SK-N-SH (cell line): ENCODE results near the gene PPDPF. TPM values are rescaled to one million over a fixed set of nuclear protein-coding genes. Genes with fewer than 3 reads are reported as not detected.

ENCODE experiments used
- CTCF ChIA-PET: fragments of 300-600, 350-600 bp; formaldehyde crosslinking; extraction: SDS; loops from one replicate; lab custom pipeline; 2021; lab: Yijun Ruan, JAX
- POLR2A ChIA-PET: fragments of 350-600 bp; sonication (Branson Sonifier 250); formaldehyde crosslinking; extraction: SDS; loops from one replicate; lab custom pipeline; 2020; ENCODE audit warnings: antibody characterized with exemption, inconsistent platforms; lab: Yijun Ruan, JAX
- DNase-seq: peaks from one replicate; pipeline ENCODE4 v3.0.0; 2012
- H2AFZ ChIP-seq: fragments of 200-600 bp; sonication (generic); 2 replicates; pipeline ENCODE4 v1.8.1; 2016; ENCODE audit warnings: antibody characterized with exemption, mild to moderate bottlenecking, low read depth
- H3F3A ChIP-seq: fragments of 200-600 bp; sonication (generic); replicated peaks from 2 replicates; pipeline ENCODE3; 2016; ENCODE audit warnings: antibody characterized with exemption, mild to moderate bottlenecking; ENCODE audit not compliant: insufficient read depth
- H3K27ac ChIP-seq, 2 experiments: fragments of 200-500 bp in 1 of 2; fragments of 200-600 bp in 1 of 2; sonication (Bioruptor generic) in 1 of 2; sonication (generic), shearing (Covaris generic) in 1 of 2; 2 replicates each; pipeline versions ENCODE4 v1.5.1 to v1.6.1; 2014 to 2016; ENCODE audit warnings: low read depth in 2 of 2, inconsistent platforms in 1 of 2, low read length in 1 of 2, mild to moderate bottlenecking in 1 of 2, mixed read lengths in 1 of 2
- H3K27me3 ChIP-seq: fragments of 200-600 bp; sonication (generic), shearing (Covaris generic); 2 replicates; pipeline ENCODE4 v1.6.1; 2016; ENCODE audit warnings: mixed run types; ENCODE audit not compliant: insufficient read depth
- H3K36me3 ChIP-seq, 2 experiments: fragments of 200-500 bp in 1 of 2; fragments of 200-600 bp in 1 of 2; sonication (Bioruptor generic) in 1 of 2; sonication (generic) in 1 of 2; replicated peaks in 1 of 2; 2 replicates each; pipeline versions ENCODE3 to v1.5.1; 2014 to 2016; ENCODE audit warnings: low read length in 1 of 2, mild to moderate bottlenecking in 1 of 2; ENCODE audit not compliant: insufficient read depth in 2 of 2, control insufficient read depth in 1 of 2
- H3K4me1 ChIP-seq, 2 experiments: fragments of 200-500 bp in 1 of 2; fragments of 200-600 bp in 1 of 2; sonication (Bioruptor generic) in 1 of 2; sonication (generic), shearing (Covaris generic) in 1 of 2; 2 replicates each; pipeline versions ENCODE4 v1.5.1 to v1.6.1; 2014 to 2016; ENCODE audit warnings: low read depth in 1 of 2, low read length in 1 of 2, mixed run types in 1 of 2; ENCODE audit not compliant: insufficient read depth in 2 of 2, control insufficient read depth in 1 of 2
- H3K4me2 ChIP-seq: fragments of 200-600 bp; sonication (generic), shearing (Covaris generic); 2 replicates; pipeline ENCODE4 v1.6.1; 2017; ENCODE audit warnings: mixed run types
- H3K4me3 ChIP-seq, 2 experiments: fragments of 200-500 bp in 1 of 2; fragments of 200-600 bp in 1 of 2; sonication (Bioruptor generic) in 1 of 2; sonication (generic), shearing (Covaris generic) in 1 of 2; 2 replicates each; pipeline versions ENCODE4 v1.5.1 to v1.8.1; 2014 to 2016; ENCODE audit warnings: low read depth in 2 of 2, inconsistent platforms in 1 of 2, low read length in 1 of 2, mild to moderate bottlenecking in 1 of 2, mixed read lengths in 1 of 2, moderate library complexity in 1 of 2
- H3K79me2 ChIP-seq: fragments of 200-600 bp; sonication (generic); 2 replicates; pipeline ENCODE4 v1.8.1; 2017; ENCODE audit warnings: mild to moderate bottlenecking; ENCODE audit not compliant: insufficient read depth
- H3K9ac ChIP-seq: fragments of 200-600 bp; sonication (generic); 2 replicates; pipeline ENCODE4 v1.6.1; 2017; ENCODE audit warnings: mixed run types
- H3K9me2 ChIP-seq: fragments of 200-600 bp; sonication (generic); 2 replicates; pipeline ENCODE4 v1.6.1; 2017; ENCODE audit warnings: mixed run types
- H3K9me3 ChIP-seq: fragments of 200-600 bp; sonication (generic); 2 replicates; pipeline ENCODE4 v1.6.1; 2017; ENCODE audit warnings: mixed run types, mild to moderate bottlenecking, moderate library complexity
- H4K20me1 ChIP-seq: fragments of 200-600 bp; sonication (generic); 2 replicates; pipeline ENCODE4 v1.6.1; 2017; ENCODE audit warnings: mild to moderate bottlenecking, mixed run types; ENCODE audit not compliant: insufficient read depth
- ELF1 ChIP-seq: IDR thresholded peaks from 2 replicates; pipeline ENCODE4 v1.4.0; 2012
- EZH2phosphoT487 ChIP-seq: fragments of 200-600 bp; sonication (generic); IDR thresholded peaks from 2 replicates; pipeline ENCODE4 v1.6.1; 2017; ENCODE audit warnings: low read depth, mixed run types, mild to moderate bottlenecking, antibody characterized with exemption, moderate library complexity, borderline replicate concordance
- JUND ChIP-seq: IDR thresholded peaks from 2 replicates; pipeline ENCODE4 v1.4.0; 2012
- POLR2AphosphoS5 ChIP-seq: IDR thresholded peaks from 2 replicates; pipeline ENCODE4 v1.6.1; 2012; ENCODE audit warnings: low read depth, low read length
- RAD21 ChIP-seq: IDR thresholded peaks from 2 replicates; pipeline ENCODE4 v1.6.1; 2012; ENCODE audit warnings: mild to moderate bottlenecking, low read length
- RCOR1 ChIP-seq: fragments of 150-350 bp; IDR thresholded peaks from 2 replicates; pipeline ENCODE4 v1.6.1; 2017; ENCODE audit warnings: antibody characterized with exemption, low read length
- RXRA ChIP-seq: IDR thresholded peaks from 2 replicates; pipeline ENCODE4 v1.4.0; 2012; ENCODE audit warnings: low read depth, mild to moderate bottlenecking, borderline replicate concordance
- WGBS: methylation state at CpG from one replicate; pipeline ENCODE4 v1.1.6; 2017; ENCODE audit warnings: low lambda C conversion rate; 5-methylcytosine and 5-hydroxymethylcytosine counted together
- polyA plus RNA-seq, 3 experiments: library from polyadenylated mRNA; depleted of rRNA; stranded (reverse); fragments of >200 nt; gene quantifications; 2 replicates each; pipeline ENCODE4 v1.2.3, GENCODE V29; 2012
- TF ChIP-seq, protein P1 (sequence below): IDR thresholded peaks from 2 replicates; pipeline ENCODE4 v1.4.0; 2012; ENCODE audit warnings: low read depth
- TF ChIP-seq, protein P2 (sequence below): fragments of 150-350 bp; IDR thresholded peaks from 2 replicates; pipeline ENCODE4 v1.6.1; 2017; ENCODE audit warnings: antibody characterized with exemption, low read length, low read depth, borderline replicate concordance
- TF ChIP-seq, protein P3 (sequence below): fragments of 150-350 bp; IDR thresholded peaks from 2 replicates; pipeline ENCODE4 v1.6.1; 2016; ENCODE audit warnings: mild to moderate bottlenecking, low read depth, low read length

Gene PPDPF
- polyA plus RNA-seq, 1 of the 3 experiments (the other 2 are of a cell fraction): 71.4 TPM

DNA sequence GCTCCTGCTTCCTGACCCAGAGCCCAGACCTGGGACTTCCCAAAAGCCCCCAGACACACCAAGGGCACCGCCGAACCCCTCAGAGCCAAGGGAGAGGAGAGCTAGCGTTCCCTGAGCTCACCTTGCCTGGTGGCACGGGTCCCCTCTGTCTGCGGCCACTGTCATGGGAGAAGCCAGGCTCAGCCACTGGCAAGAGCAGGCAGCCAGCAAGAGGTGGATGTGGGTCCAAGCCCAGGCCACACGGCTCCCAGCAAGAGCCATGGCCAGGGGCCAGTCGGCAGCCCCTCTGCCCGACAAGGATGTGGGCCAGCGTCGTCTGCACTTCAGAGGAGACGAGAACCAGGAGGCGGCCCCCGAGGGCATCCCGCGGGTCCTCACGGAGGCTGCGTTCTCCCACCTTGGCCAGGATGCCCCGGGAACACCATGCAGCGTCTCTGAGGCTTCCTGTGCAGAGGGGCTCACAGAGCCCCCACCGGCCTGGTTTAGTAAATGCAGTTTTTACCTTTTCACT is 2.2 kb upstream of the PPDPF start:
- Histone ChIP-seq H3K9me2 (no peaks in the 10 kb centered on the region), H3K9ac (no peak overlapping the region), H3F3A (peaks cover 4% of the 10 kb centered on the region), H3K79me2 (peaks cover 21% of the 10 kb centered on the region), H3K27ac (no peak overlapping the region), H3K4me2 (no peak overlapping the region), H3K27me3 (no peaks in the 10 kb centered on the region), H2AFZ (no peak overlapping the region), H3K4me3 (no peak overlapping the region), H3K9me3 (no peaks in the 10 kb centered on the region), H4K20me1 (peaks cover 22% of the 10 kb centered on the region), H3K36me3 (peaks cover 9 to 13% of the 10 kb centered on the region in 2 experiments), H3K4me1 (peaks cover 4 to 26% of the 10 kb centered on the region in 2 experiments; a peak in 3 of 4 replicates)
- POLR2A ChIA-PET: interaction anchor here (1.4 kb wide), 1 partner anchor 16 kb away, joined by 4 read pairs; no protein-coding TSS in a partner anchor
- 88% methylated on average over 9 of the region's 20 CpGs for WGBS
- DNase-seq: peak; percentile 70
- TF ChIP-seq RCOR1 (no peak), RXRA (no peak), EZH2phosphoT487 (no peak), POLR2AphosphoS5 (no peak), RAD21 (peak; percentile 24; the same call in 1 of the 2 replicates), JUND (no peak), ELF1 (no peak)
- TF ChIP-seq, protein P1, sequence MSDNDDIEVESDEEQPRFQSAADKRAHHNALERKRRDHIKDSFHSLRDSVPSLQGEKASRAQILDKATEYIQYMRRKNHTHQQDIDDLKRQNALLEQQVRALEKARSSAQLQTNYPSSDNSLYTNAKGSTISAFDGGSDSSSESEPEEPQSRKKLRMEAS: no peak
- CTCF ChIA-PET: interaction anchor here (1.0 to 8.7 kb wide), 5 partner anchors 14 to 84 kb away, joined by 3 to 82 read pairs (median 3); partner anchors contain the start of gene PTK6

DNA sequence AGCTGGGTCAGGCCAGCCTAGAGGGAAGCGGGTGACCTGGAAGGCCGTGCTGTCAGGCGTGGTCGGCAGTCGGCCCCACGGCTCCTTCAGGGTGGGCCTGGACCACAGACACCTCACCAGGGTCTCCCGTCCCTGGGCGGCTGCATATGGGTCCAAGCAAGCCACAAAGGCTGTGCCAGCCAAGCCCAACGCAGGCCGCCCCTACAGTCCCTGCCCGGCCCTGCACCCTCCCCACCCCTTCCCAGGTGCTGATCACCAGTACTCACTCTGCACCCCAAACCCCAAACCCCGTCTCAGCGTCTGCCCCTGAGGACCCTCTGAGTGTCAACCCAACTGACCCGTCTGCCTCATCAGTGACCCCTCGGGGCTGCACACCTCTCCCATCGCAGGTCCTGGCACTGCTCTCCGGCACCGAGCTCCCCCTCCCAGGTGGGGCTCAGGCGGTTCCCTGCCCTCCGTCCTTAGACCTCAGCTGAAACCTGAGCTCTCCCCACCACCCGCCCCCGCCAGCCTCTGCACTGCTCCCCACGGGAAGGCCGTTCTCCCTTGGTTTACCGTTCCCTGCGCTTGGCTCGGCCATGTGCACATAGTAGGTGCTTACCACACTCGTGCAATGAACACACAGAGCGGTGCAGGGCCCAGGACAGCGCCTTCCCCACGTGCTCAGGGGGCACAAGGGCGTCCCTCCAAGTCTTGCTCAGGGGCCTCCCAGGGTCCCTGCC is 1.5 kb upstream of the PPDPF start:
- Histone ChIP-seq H3F3A (peaks cover 11% of the 10 kb centered on the region), H3K9ac (peak overlapping the region; percentile 97; the same call in 1 of the 2 replicates), H3K9me2 (no peaks in the 10 kb centered on the region), H3K27ac (no peak overlapping the region; a peak in 2 of 4 replicates), H3K4me3 (peak overlapping the region; percentile 84 to 85), H2AFZ (peak overlapping the region; percentile 76; the same call in 1 of the 2 replicates), H3K79me2 (peaks cover 22% of the 10 kb centered on the region), H4K20me1 (peaks cover 26% of the 10 kb centered on the region), H3K9me3 (no peaks in the 10 kb centered on the region), H3K36me3 (peaks cover 13 to 19% of the 10 kb centered on the region in 2 experiments), H3K4me1 (peaks cover 4 to 26% of the 10 kb centered on the region in 2 experiments; a peak in 3 of 4 replicates), H3K27me3 (no peaks in the 10 kb centered on the region), H3K4me2 (peak overlapping the region; percentile 99)
- 94% methylated on average over 31 of the region's 32 CpGs for WGBS
- TF ChIP-seq, protein P2, sequence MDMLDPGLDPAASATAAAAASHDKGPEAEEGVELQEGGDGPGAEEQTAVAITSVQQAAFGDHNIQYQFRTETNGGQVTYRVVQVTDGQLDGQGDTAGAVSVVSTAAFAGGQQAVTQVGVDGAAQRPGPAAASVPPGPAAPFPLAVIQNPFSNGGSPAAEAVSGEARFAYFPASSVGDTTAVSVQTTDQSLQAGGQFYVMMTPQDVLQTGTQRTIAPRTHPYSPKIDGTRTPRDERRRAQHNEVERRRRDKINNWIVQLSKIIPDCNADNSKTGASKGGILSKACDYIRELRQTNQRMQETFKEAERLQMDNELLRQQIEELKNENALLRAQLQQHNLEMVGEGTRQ: no peak
- TF ChIP-seq POLR2AphosphoS5 (no peak), RCOR1 (no peak)
- TF ChIP-seq, protein P3, sequence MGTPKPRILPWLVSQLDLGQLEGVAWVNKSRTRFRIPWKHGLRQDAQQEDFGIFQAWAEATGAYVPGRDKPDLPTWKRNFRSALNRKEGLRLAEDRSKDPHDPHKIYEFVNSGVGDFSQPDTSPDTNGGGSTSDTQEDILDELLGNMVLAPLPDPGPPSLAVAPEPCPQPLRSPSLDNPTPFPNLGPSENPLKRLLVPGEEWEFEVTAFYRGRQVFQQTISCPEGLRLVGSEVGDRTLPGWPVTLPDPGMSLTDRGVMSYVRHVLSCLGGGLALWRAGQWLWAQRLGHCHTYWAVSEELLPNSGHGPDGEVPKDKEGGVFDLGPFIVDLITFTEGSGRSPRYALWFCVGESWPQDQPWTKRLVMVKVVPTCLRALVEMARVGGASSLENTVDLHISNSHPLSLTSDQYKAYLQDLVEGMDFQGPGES: no peak
- ChIA-PET POLR2A (interaction anchor here (1.4 to 2.3 kb wide), 2 partner anchors 16 to 55 kb away, joined by 4 to 14 read pairs; no protein-coding TSS in a partner anchor), CTCF (interaction anchor here (0.9 to 8.7 kb wide), 6 partner anchors 16 to 85 kb away, joined by 3 to 82 read pairs (median 9); partner anchors contain the start of gene PTK6)
- DNase-seq: peak; percentile 28
